Thyroid gland (tissue), 4 donors: Measurements from ENCODE around the gene RSRC2. TPM values are rescaled to one million over a fixed set of nuclear protein-coding genes. Genes with fewer than 3 reads are reported as not detected.
A peak's percentile ranks its signal among the peaks of the same experiment; 100 is the strongest.

Experiments
- DNase-seq, 2 donors: peaks; one replicate each; pipeline ENCODE4 v3.0.0-alpha.2; 2019
- H3K27ac ChIP-seq, 3 donors: fragments of 200-600 bp; sonication (generic); 1 replicate in 2 of 3; 2 replicates in 1 of 3; pipeline ENCODE4 v1.5.1; 2016 to 2019; ENCODE audit warnings: mild to moderate bottlenecking in 1 of 3, moderate library complexity in 1 of 3
- H3K27me3 ChIP-seq: fragments of 200-600 bp; sonication (generic); one replicate; pipeline ENCODE4 v1.5.1; 2019
- H3K36me3 ChIP-seq, 2 donors: fragments of 200-600 bp; sonication (generic); one replicate each; pipeline ENCODE4 v1.5.1; 2016 to 2019
- H3K4me1 ChIP-seq, 2 donors: fragments of 200-600 bp; sonication (generic); one replicate each; pipeline ENCODE4 v1.5.1; 2017 to 2019
- H3K4me3 ChIP-seq, 3 donors: fragments of 200-600 bp; sonication (generic); replicated peaks in 1 of 3; 1 replicate in 2 of 3; 2 replicates in 1 of 3; pipeline ENCODE4 v1.5.1; 2016; ENCODE audit warnings: mild to moderate bottlenecking in 1 of 3
- H3K9me3 ChIP-seq: fragments of 200-600 bp; sonication (generic); one replicate; pipeline ENCODE4 v1.5.1; 2017
- CTCF ChIP-seq, 6 experiments: fragments of 200-600 bp in 3 of 6; fragments of 450-650 bp in 3 of 6; sonication (generic) in 3 of 6; IDR thresholded peaks; one replicate each; pipeline ENCODE4 v1.5.1; 2016 to 2019; ENCODE audit warnings: antibody characterized with exemption in 6 of 6, mild to moderate bottlenecking in 2 of 6, inconsistent platforms in 1 of 6, moderate library complexity in 1 of 6
- POLR2A ChIP-seq, 2 donors: fragments of 450-650 bp; IDR thresholded peaks; one replicate each; pipeline ENCODE4 v1.6.1; 2017; ENCODE audit warnings: antibody characterized with exemption in 2 of 2, mild to moderate bottlenecking in 2 of 2, moderate library complexity in 1 of 2
- WGBS, 2 donors: methylation state at CpG; one replicate each; pipeline ENCODE4 v1.1.5; 2017; 5-methylcytosine and 5-hydroxymethylcytosine counted together
- intact Hi-C: fragments of 100-400 bp; cut with DNase I; formaldehyde crosslinking; loops from one replicate; pipeline ENCODE4 v1.15.1; 2023
- total RNA-seq, 4 donors: library from RNA; depleted of rRNA; stranded (reverse); fragments of >200 nt; gene quantifications; one replicate each; pipeline ENCODE4 v1.2.3, GENCODE V29; 2016

Gene RSRC2
- total RNA-seq, 4 donors from 2014 or later: 70.4 to 93.2 (median 87.5) TPM

GRCh38 chr12:122528582-122528981, 1.8 kb upstream of the RSRC2 start:
- H3K27me3 ChIP-seq: no peaks in the 10 kb centered on the region
- 98 to 99% methylated on average over 7 of the region's 7 CpGs for WGBS, 2 donors
- intact Hi-C loops: no loop called here
- no peak overlapping the region for H3K27ac ChIP-seq
- H3K4me3 ChIP-seq: no peak overlapping the region
- H3K4me1 ChIP-seq: peaks cover 23 to 27% of the 10 kb centered on the region in 2 donors
- TF ChIP-seq CTCF (IDR thresholded peaks at IDR 0.05): no peak
- TF ChIP-seq POLR2A (IDR thresholded peaks at IDR 0.05): no peak
- peaks cover 0 to 5% of the 10 kb centered on the region in 2 donors for H3K36me3 ChIP-seq
- no peaks in the 10 kb centered on the region for H3K9me3 ChIP-seq
- DNase-seq: no peak

DNA sequence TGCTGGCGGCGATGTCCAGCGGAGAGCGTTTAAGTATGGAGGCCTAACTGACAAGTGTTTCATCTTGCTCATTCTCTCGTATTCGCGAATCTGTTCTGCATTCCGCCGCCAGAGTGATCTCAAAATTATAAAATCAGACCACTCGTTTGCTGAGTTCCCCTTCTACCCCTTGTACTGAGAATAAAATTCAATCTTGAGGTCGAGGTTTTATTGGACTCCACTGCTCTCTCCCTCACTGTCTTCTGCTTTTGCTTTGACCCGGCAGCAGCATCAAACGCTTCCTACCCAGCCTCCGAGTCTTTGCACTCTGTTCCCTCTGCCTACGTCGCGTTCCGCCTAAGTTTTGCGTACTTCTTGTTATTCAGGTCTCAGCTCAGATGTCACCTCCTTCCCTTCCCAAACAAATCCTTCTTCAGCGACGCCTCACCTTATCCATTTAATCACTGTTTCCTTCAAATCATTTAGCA, 775 bp upstream of the RSRC2 start:
- H3K4me3 ChIP-seq: peak overlapping the region in 2 of 3 donors; percentile 19 to 39
- TF ChIP-seq CTCF (IDR thresholded peaks at IDR 0.05): no peak
- no peak for TF ChIP-seq POLR2A (IDR thresholded peaks at IDR 0.05)
- intact Hi-C loops: no loop called here

GRCh38 chr12:122523846-122524718, 2.7 kb downstream of the RSRC2 start:
- H3K9me3 ChIP-seq: no peaks in the 10 kb centered on the region
- peak overlapping the region in 2 of 3 donors; percentile 12 to 52 for H3K27ac ChIP-seq
- H3K27me3 ChIP-seq: no peaks in the 10 kb centered on the region
- H3K4me1 ChIP-seq: peaks cover 35 to 37% of the 10 kb centered on the region in 2 donors
- DNase-seq: no peak
- H3K4me3 ChIP-seq: peak overlapping the region in 1 of 3 donors; percentile 72
- no peak for TF ChIP-seq POLR2A (IDR thresholded peaks at IDR 0.05)
- no peak for TF ChIP-seq CTCF (IDR thresholded peaks at IDR 0.05)
- H3K36me3 ChIP-seq: peaks cover 29 to 34% of the 10 kb centered on the region in 2 donors
- intact Hi-C loops: no loop called here
- WGBS, 2 donors: 27 to 30% methylated on average over 8 of the region's 8 CpGs

More for the DNA sequence above, 775 bp upstream of the RSRC2 start:
- H3K36me3 ChIP-seq: peaks cover 0 to 5% of the 10 kb centered on the region in 2 donors
- H3K27ac ChIP-seq: peak overlapping the region in 1 of 3 donors; percentile 98
- no peaks in the 10 kb centered on the region for H3K9me3 ChIP-seq
- H3K4me1 ChIP-seq: peaks cover 33 to 37% of the 10 kb centered on the region in 2 donors
- WGBS, 2 donors: 0 to 1% methylated on average over 21 of the region's 21 CpGs
- no peaks in the 10 kb centered on the region for H3K27me3 ChIP-seq
- no peak for DNase-seq

- intact Hi-C loops: no loop called here
- 61 to 62% methylated on average over 8 of the region's 8 CpGs for WGBS, 2 donors
- TF ChIP-seq CTCF (IDR thresholded peaks at IDR 0.05) (no peak), POLR2A (IDR thresholded peaks at IDR 0.05) (no peak)
- Histone ChIP-seq H3K4me3 (no peak overlapping the region), H3K27me3 (no peaks in the 10 kb centered on the region), H3K27ac (no peak overlapping the region), H3K4me1 (peaks cover 35 to 36% of the 10 kb centered on the region in 2 donors), H3K36me3 (peaks cover 37 to 42% of the 10 kb centered on the region in 2 donors), H3K9me3 (no peaks in the 10 kb centered on the region)
- DNase-seq: peak in 1 of 2 donors; percentile 18
Observed at GRCh38 chr12:122523280-122523679, 3.5 kb downstream of the RSRC2 start.

GRCh38 chr12:122520676-122521075, 6.1 kb downstream of the RSRC2 start:
- Histone ChIP-seq H3K4me1 (peaks cover 27 to 31% of the 10 kb centered on the region in 2 donors), H3K36me3 (peaks cover 63 to 68% of the 10 kb centered on the region in 2 donors), H3K4me3 (no peak overlapping the region), H3K9me3 (no peaks in the 10 kb centered on the region), H3K27ac (no peak overlapping the region), H3K27me3 (no peaks in the 10 kb centered on the region)
- intact Hi-C loops: no loop called here
- WGBS, 2 donors: 97 to 98% methylated on average over 4 of the region's 4 CpGs
- no peak for TF ChIP-seq CTCF (IDR thresholded peaks at IDR 0.05)
- no peak for TF ChIP-seq POLR2A (IDR thresholded peaks at IDR 0.05)
- DNase-seq: no peak
